ENCODE data around the gene STEEP1.

Gene STEEP1

GRCh38 chrX:119602701-119603255, 37.6 kb upstream of the STEEP1 start:
- Histone ChIP-seq H3K9ac (ENCODE audit: low read depth, low read length, poor library complexity, severe bottlenecking) (no peak overlapping the region), H3K36me3 (ENCODE audit: insufficient read depth, low read length) (no peaks in the 10 kb centered on the region), H3K9me2 (replicated peaks; ENCODE audit: low read depth, low read length) (no peaks in the 10 kb centered on the region), H3K4me1 (ENCODE audit: insufficient read depth, low read length, poor library complexity, severe bottlenecking) (peaks cover 15% of the 10 kb centered on the region), H3K4me2 (ENCODE audit: low read depth, low read length, poor library complexity, severe bottlenecking) (peak overlapping the region; percentile 85), H3K27me3 (ENCODE audit: insufficient read depth, low read length, poor library complexity, severe bottlenecking) (no peaks in the 10 kb centered on the region), H3F3A (ENCODE audit: low read depth) (no peaks in the 10 kb centered on the region), H3K9me3 (ENCODE audit: insufficient read depth, low read depth, low read length) (no peaks in the 10 kb centered on the region), H4K20me1 (ENCODE audit: insufficient read depth, low read length, poor library complexity, severe bottlenecking) (peaks cover 30% of the 10 kb centered on the region), H3K79me2 (ENCODE audit: insufficient read depth, low read length) (peaks cover 73% of the 10 kb centered on the region), H3K4me3 (ENCODE audit: low read length, poor library complexity, severe bottlenecking) (peak overlapping the region; percentile 25), H2AFZ (ENCODE audit: low read length) (no peak overlapping the region)
- TF ChIP-seq CTCF (conservative IDR thresholded peaks at IDR 0.05; ENCODE audit: low read length) (no peak), EZH2phosphoT487 (IDR thresholded peaks at IDR 0.05; ENCODE audit: borderline replicate concordance) (no peak)

GRCh38 chrX:119589810-119590209, 24.6 kb upstream of the STEEP1 start:
- Histone ChIP-seq H3K9me3 (ENCODE audit: insufficient read depth, low read depth, low read length) (no peaks in the 10 kb centered on the region), H3K4me1 (ENCODE audit: insufficient read depth, low read length, poor library complexity, severe bottlenecking) (no peaks in the 10 kb centered on the region), H3F3A (ENCODE audit: low read depth) (no peaks in the 10 kb centered on the region), H3K27me3 (ENCODE audit: insufficient read depth, low read length, poor library complexity, severe bottlenecking) (no peaks in the 10 kb centered on the region), H3K9ac (ENCODE audit: low read depth, low read length, poor library complexity, severe bottlenecking) (no peak overlapping the region), H3K4me3 (ENCODE audit: low read length, poor library complexity, severe bottlenecking) (no peak overlapping the region), H3K79me2 (ENCODE audit: insufficient read depth, low read length) (no peaks in the 10 kb centered on the region), H3K9me2 (replicated peaks; ENCODE audit: low read depth, low read length) (no peaks in the 10 kb centered on the region), H3K4me2 (ENCODE audit: low read depth, low read length, poor library complexity, severe bottlenecking) (no peak overlapping the region), H2AFZ (ENCODE audit: low read length) (no peak overlapping the region), H4K20me1 (ENCODE audit: insufficient read depth, low read length, poor library complexity, severe bottlenecking) (no peaks in the 10 kb centered on the region), H3K36me3 (ENCODE audit: insufficient read depth, low read length) (peaks cover 44% of the 10 kb centered on the region; the same call in 1 of the 2 replicates)
- TF ChIP-seq EZH2phosphoT487 (IDR thresholded peaks at IDR 0.05; ENCODE audit: borderline replicate concordance) (no peak), CTCF (conservative IDR thresholded peaks at IDR 0.05; ENCODE audit: low read length) (no peak)

- Histone ChIP-seq H2AFZ (ENCODE audit: low read length) (no peak overlapping the region), H3K9ac (ENCODE audit: low read depth, low read length, poor library complexity, severe bottlenecking) (no peak overlapping the region), H3K27me3 (ENCODE audit: insufficient read depth, low read length, poor library complexity, severe bottlenecking) (no peaks in the 10 kb centered on the region), H3K79me2 (ENCODE audit: insufficient read depth, low read length) (no peaks in the 10 kb centered on the region), H3K4me1 (ENCODE audit: insufficient read depth, low read length, poor library complexity, severe bottlenecking) (no peaks in the 10 kb centered on the region), H3K36me3 (ENCODE audit: insufficient read depth, low read length) (no peaks in the 10 kb centered on the region; the same call in 1 of the 2 replicates), H3K9me2 (replicated peaks; ENCODE audit: low read depth, low read length) (no peaks in the 10 kb centered on the region), H3K9me3 (ENCODE audit: insufficient read depth, low read depth, low read length) (no peaks in the 10 kb centered on the region), H4K20me1 (ENCODE audit: insufficient read depth, low read length, poor library complexity, severe bottlenecking) (no peaks in the 10 kb centered on the region), H3K4me3 (ENCODE audit: low read length, poor library complexity, severe bottlenecking) (no peak overlapping the region), H3F3A (ENCODE audit: low read depth) (no peaks in the 10 kb centered on the region; the same call in 1 of the 2 replicates), H3K4me2 (ENCODE audit: low read depth, low read length, poor library complexity, severe bottlenecking) (no peak overlapping the region)
- TF ChIP-seq EZH2phosphoT487 (IDR thresholded peaks at IDR 0.05; ENCODE audit: borderline replicate concordance) (no peak), CTCF (conservative IDR thresholded peaks at IDR 0.05; ENCODE audit: low read length) (no peak)
These were observed 18.3 kb upstream of the STEEP1 start for GRCh38 chrX:119583431-119584059.
